GM10847 (cell line): ENCODE results near the gene LPAR1.

Source experiments
- POLR2A ChIP-seq: IDR thresholded peaks from 2 replicates; pipeline ENCODE4 v1.6.1; 2011; ENCODE audit not compliant: insufficient read length; ENCODE audit errors: extremely low read depth

The LPAR1 gene

DNA sequence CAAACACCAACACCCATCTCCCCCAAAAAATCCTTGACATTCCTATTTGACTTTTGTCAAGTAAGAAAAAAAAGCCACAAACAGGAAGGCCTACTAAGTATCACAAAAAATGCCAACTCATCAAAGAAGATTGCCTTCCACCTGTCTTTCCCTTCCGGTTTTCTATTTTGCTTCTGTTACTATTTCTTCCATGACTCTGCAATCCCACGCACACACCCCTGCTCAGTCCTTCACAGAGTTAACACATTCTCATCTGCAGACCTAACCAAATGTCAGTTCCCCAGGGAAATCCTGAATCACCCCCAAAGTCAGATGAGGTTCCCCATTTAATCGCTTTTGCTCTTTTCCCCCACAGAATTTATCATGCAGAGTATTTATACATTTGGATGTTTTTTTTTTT, 15.1 kb downstream of the LPAR1 start:
- no peak for TF ChIP-seq POLR2A

DNA sequence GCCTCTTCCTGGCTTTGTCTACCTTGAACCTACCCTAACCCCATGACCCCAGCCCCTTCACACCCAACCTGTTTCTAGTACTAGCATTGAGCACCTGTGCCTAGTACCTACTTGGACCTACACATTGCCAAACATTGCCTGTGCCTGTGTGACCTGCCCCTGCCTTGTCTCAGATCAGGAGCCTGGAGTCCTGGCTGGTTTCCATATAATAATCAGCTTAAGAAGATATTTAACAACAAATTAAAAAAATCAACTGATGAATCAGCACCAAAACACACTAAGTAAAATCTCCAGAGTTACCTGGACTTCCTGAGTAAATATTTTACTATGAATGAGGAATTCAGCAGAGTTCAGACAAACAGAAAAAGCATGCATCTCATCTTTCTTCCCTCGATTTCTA, 17.7 kb downstream of the LPAR1 start:
- no peak for TF ChIP-seq POLR2A

DNA sequence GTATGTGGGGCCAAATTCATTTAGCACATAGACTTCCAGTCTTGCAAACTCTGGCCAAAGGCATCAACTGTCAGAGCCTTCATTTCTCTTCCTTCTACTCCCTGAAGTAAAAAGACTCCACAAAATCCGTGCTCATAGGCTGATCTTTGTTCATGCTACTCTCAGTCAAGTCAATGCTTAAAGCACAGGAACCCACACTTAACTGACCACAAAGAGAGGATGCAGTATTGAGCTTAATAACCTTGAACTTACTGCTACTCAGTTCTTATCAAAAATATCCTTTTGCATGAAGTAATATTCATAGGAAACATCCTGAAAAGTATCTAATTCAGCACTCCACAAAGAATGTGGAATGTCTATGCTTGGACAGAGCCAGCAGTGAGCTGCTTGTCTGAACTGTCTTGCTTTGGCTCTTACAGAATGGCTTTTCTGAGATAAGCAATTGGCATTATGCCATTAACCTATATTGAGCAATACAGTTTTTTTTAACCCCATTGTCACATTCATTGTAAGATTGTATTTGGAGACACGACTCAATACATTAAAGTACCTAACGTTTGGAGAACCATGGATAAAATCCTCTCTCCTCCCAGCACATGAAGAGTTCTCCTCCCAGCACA, 21.7 kb downstream of the LPAR1 start:
- TF ChIP-seq POLR2A, result no peak

DNA sequence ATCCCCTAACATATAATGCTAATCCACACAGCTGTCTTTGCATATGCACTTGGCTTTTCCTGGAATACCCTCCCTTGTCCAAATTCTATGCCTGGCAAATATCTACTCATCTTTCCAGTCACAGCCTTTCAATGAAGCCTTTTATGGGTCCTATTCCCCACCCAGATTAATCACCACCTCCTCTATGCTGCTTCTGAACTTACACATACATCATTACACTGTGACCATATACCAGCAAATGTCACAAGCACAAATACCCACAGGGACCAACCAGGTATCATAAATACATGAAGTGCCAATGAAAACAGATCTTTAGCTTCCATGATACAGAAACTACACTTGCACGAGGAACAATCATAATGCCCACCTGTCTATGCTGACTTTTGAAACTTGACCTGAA, 22.3 kb downstream of the LPAR1 start:
- no peak for TF ChIP-seq POLR2A

DNA sequence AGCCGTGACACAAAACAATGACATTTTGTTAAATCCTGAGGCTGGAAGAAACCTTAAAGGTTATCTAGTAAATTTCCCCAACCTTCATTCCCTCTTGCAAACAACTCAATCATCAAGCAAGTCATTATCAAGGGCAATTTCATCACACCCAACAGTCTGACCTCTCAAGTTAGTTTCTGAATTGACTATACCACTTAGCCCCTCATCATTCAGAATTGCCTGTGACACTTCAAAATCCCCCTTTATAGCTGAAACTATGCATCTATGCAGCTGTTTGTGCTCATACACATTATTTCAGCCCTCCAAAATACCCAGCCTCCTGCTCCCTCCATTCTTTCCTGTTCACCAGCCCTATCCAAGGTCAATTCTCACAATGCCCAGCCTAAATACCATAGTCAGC, 24.6 kb downstream of the LPAR1 start:
- TF ChIP-seq POLR2A, result no peak

DNA sequence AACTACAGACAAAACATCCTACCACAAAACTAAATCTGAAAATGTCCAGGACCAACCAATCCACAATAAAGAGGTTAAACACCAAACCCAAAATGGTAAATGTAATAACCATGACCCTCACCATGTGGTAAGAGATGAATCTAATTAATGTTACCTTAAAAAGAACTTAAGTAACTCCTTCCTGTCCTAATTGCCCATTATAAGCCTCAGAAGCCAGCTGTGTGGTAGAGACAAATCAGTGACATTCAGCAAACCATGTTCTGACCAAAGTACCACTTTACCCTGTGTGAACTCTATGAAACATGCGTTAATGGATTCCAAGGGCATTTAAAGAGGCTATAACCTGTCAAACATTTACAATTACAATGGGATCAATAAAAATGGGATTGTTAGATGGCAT, 25.0 kb downstream of the LPAR1 start:
- no peak for TF ChIP-seq POLR2A

DNA sequence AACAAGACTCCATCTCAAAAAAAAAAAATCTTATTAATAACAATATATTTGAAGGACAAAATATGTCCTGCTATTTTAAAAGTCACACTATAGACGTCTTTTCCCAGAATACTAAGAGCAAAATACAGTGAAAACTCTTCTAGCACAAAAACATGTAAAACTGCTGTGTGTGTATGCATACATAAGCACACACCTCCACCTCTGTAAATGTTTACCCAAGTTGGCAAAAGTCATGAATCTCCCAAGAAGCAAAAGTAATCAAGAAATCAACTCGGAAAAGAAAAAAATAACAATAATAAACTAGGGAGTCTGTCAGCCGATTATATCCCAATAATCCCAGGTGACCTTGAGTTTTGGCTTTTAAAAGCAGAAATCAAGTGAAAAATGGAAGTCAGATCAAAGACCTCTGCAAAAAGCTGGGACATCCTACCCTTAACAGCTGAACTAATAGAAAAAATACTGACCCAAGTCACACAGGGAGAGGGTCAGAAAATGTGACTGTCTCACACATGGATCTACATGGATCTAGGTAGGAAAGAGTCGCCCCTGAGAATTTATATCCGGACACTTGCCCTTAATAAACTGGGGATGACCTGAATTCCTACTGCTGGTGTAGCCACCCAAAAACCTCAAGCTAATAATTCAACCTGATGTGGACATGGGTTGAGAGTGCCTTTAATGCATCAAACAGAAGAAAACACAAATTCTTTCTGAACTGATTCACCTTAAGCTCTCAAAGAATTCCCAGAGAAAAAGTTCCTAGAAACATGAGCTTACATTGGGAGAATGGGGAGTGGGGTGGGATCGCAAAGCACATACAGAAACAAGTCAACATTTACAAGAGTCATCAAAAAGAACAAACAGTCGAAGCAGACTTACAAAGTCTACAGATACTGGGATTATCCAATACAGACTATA, 29.9 kb downstream of the LPAR1 start:
- TF ChIP-seq POLR2A, result no peak

DNA sequence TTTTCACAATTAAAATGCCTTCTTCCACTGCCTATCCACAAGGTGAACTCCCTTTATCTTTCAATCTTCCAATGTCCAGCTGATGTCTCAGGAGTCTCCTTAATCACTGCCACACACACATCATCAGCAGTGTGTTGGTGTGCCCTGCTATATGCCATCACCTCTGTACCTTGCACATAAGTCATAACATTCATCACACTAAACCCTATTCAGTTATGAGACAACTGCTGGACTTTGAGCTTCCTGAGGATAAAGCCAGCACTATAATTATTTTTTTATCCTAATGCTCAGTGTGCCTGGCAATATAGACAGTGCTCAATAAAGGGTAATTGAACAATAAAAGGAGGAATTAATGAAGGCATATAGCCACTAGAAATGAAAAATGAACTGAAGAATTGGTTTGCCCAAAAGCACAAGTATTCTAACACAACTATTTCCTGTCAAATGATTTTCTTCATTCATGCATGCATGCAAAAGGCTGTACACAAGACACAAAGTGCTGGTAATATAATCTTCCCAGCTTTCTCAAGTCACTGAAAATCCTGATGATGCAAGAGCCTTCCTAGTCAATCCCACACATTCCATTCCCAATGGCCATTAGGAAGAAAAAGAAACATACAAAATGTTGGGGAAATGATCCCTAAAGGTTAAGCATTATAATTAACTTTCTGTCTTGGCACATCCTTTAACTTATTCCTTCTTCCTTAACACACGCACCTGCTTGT, 32.4 kb downstream of the LPAR1 start:
- no peak for TF ChIP-seq POLR2A

DNA sequence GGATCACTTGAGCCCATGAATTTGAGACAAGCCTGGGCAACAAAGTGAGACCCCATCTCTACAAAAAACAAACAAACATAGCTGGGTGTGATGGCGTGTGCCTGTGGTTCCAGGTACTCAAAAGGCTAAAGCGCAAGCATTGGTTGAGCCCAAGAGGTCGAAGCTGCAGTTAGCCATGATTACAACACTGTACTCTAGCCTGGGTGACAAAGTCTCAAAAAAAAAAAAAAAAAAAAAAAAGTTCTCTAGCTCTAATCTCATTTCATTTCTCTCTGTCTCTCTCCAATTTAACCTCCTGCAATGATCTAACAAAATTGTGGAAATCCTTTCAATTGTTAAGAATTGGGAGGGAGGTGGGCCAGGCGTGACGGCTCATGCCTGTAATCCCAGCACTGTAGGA, 33.3 kb downstream of the LPAR1 start:
- no peak for TF ChIP-seq POLR2A

DNA sequence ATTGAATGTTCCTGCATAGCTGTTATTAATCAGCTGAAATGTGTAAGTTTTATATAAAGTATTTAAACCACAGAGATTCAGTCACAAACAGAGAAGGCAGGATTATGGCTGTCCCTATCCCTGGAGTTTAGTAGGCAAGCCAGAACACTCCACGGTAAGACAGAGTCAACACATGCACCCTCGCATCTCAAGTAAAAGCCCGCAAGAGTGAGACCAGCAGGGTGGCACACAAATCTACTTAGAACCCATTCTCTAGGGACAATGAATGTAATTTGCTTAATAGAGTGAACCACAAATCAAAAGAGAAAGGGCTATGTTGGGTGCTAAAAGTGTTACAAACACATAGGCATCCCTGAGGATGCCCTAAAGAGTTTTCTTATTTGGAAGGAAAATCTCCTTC, 35.1 kb downstream of the LPAR1 start:
- TF ChIP-seq POLR2A, result no peak

DNA sequence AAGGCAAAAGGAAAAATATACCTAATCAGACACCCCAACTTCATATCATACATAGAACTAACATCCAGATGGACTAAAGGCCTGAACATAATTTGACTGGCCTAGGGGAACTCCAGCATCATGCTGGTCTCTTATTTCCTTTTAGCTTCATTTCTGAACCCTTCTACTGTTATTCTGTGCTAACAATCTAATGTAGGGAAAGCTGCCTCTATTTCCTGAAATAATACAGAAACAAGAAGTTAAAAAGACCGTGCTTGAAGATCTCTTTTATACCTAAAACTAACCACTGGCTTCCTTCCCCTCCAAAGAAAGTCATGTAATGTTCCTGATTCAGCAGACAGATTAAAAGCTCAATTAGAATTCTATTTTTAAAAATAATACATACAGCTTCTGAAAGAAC, 36.7 kb downstream of the LPAR1 start:
- TF ChIP-seq POLR2A, result no peak

DNA sequence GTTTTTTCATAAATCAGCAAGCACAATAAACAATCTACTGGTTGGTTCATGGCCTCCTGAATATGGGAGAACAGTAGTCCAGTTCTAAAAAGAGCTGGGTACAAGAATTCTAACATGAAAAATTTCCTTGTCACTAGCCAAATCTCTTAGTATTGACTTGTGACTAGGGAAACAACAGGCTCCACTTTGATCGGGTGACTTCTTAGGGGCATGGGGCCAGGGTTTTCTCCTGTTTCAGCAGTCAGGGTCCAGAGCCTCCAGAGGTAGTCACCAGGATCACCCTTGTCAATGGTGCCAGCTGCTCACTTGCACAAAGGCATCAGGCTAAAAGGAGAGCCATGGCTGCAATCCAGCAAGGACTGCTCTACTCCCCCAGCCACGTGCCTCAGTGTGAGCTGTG, 38.1 kb downstream of the LPAR1 start:
- TF ChIP-seq POLR2A, result no peak

DNA sequence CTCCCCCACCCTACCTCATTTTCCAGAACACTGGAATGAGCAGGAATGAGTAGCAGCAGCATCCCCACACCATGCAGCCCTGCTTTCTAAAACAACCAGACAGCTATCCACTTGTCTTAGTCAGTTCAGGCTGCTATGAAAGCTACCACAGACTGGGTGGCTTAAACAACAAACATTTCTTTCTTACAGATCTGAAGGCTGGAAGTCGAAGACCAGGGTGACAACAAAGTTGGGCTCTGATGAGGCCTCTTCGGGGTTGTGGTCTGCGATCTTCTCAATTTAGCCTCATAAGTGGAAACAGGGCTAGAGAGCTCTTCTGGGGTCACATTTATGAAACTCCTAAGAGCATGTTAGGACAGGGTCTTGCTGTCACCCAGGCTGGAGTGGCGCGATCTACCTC, 38.9 kb downstream of the LPAR1 start:
- TF ChIP-seq POLR2A, result no peak

DNA sequence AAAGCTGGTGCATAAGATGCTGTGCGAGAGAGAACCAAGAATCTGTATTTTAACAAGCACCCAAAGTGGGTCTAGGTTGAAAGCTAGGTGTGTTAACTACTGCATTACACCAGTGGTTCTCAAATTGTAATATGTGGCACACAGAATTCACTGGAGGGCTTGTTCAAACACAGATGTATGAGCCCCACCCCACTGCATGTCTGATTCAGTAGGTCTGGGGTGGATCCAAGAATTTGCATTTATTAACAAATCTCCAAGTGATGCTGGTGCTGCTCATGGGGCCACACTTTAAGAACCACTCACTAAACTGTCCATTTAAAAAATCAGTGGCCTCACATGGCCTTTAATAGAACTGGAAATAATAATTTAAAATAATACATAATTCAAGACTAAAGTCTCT, 40.4 kb downstream of the LPAR1 start:
- TF ChIP-seq POLR2A, result no peak

DNA sequence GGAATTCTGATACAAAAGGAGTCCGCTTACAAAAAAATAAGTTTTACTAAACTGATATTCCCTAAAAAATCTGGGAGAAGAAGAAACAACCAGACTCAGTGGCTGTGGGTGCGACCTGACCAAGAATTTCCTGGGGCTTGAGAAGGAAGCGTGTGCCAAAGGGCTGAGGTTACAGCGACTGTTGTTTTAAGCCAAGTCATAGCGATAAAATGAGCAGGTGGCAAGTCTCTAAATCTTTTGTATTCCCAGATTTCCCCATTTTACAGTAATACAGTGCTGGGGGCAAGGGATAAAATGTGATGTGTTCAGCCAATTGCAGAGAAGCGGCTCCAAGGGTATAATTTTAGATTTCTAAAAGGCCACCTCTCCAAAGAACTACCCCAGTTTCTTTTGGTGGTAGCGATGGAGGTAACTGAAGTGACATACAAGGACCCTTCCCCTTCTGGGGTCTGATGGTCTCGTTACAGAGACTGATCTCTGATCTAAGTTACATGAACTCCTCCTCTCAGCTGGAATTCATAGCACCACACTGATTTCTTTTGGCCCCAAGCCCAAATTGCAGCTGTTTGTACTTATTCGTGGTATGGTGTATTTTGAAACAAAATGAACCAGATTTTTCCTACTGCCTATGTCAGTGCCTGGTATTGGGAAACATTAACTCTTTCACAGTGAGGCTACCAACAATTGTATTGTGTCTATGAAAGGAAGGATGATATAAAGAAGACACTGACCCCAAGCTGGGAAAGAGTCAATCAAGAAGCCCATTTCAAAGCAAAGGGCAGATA, 41.6 kb downstream of the LPAR1 start:
- no peak for TF ChIP-seq POLR2A
